ENCODE data around the gene TBX6. TPM values are rescaled to one million over a fixed set of nuclear protein-coding genes. Genes with fewer than 3 reads are reported as not detected.
A peak's percentile ranks its signal among the peaks of the same experiment; 100 is the strongest.

The TBX6 gene
- total and polyA plus RNA-seq, 12 donors: 0.28 to 1.7 (median 0.57) TPM

GRCh38 chr16:30067584-30067916 lies 24.2 kb downstream of the TBX6 start:
- H3K4me1 ChIP-seq: peaks cover 19 to 69% (median 62%) of the 10 kb centered on the region in 9 donors
- WGBS, 2 donors: 45 to 59% methylated on average over 6 of the region's 6 CpGs
- intact Hi-C loops (cut with DNase I): loop anchor here in 2 of 10 donors (5.0 to 10.0 kb wide), 3 partner anchors 95 to 467 kb away; partner anchors contain the start of genes TAOK2 (in 1 of the 2) and ZNF747 (in 1 of the 2)

GRCh38 chr16:30066761-30067583 lies 24.8 kb downstream of the TBX6 start:
- Histone ChIP-seq H3K9me3 (no peaks in the 10 kb centered on the region), H3K27me3 (no peaks in the 10 kb centered on the region), H3K4me3 (peak overlapping the region; percentile 79 to 100 (median 92)), H3K27ac (peak overlapping the region; percentile 97 to 100 (median 98)), H3K36me3 (peaks cover 6 to 62% (median 48%) of the 10 kb centered on the region in 9 donors), H3K4me1 (peaks cover 19 to 69% (median 62%) of the 10 kb centered on the region in 9 donors)
- DNase-seq (peak; percentile 56 to 59), ATAC-seq (no peak)
- intact Hi-C loops (cut with DNase I): loop anchor here in 2 of 10 donors (5.0 to 10.0 kb wide), 3 partner anchors 95 to 468 kb away; partner anchors contain the start of genes TAOK2 (in 1 of the 2) and ZNF747 (in 1 of the 2)
- TF ChIP-seq CTCF (IDR thresholded peaks at IDR 0.05): no peak
- WGBS, 2 donors: 19 to 27% methylated on average over 21 of the region's 21 CpGs

More at GRCh38 chr16:30067584-30067916, 24.2 kb downstream of the TBX6 start:
- DNase-seq (no peak), ATAC-seq (no peak)
- H3K9me3 ChIP-seq: no peaks in the 10 kb centered on the region
- peak overlapping the region; percentile 79 to 100 (median 92) for H3K4me3 ChIP-seq
- H3K36me3 ChIP-seq: peaks cover 8 to 68% (median 51%) of the 10 kb centered on the region in 9 donors
- peak overlapping the region in 9 of 10 donors; percentile 97 to 100 (median 98) for H3K27ac ChIP-seq
- no peak for TF ChIP-seq CTCF (IDR thresholded peaks at IDR 0.05)
- no peaks in the 10 kb centered on the region for H3K27me3 ChIP-seq

- peak in 1 of 2 donors; percentile 36 for DNase-seq
- WGBS, 2 donors: 1% methylated on average over 44 of the region's 44 CpGs
- peak overlapping the region; percentile 97 to 100 (median 98) for H3K27ac ChIP-seq
- H3K9me3 ChIP-seq: no peaks in the 10 kb centered on the region
- ATAC-seq: peak in 7 of 8 donors; percentile 1 to 15 (median 4)
- no peak for TF ChIP-seq CTCF (IDR thresholded peaks at IDR 0.05)
- no peaks in the 10 kb centered on the region for H3K27me3 ChIP-seq
- peaks cover 19 to 70% (median 62%) of the 10 kb centered on the region in 9 donors for H3K4me1 ChIP-seq
- peak overlapping the region; percentile 79 to 100 (median 92) for H3K4me3 ChIP-seq
- intact Hi-C loops (cut with DNase I): loop anchor here in 3 of 10 donors (1.0 to 10.0 kb wide), 5 partner anchors 9 to 469 kb away; partner anchors contain the start of genes PPP4C (in 1 of the 3), TAOK2 (in 1 of the 3) and ZNF747 (in 1 of the 3)
- H3K36me3 ChIP-seq: peaks cover 5 to 54% (median 40%) of the 10 kb centered on the region in 9 donors
Measured at GRCh38 chr16:30065943-30066760, 25.6 kb downstream of the TBX6 start.

Data from heart right ventricle (tissue), 16 donors.